HCT116 (cell line): ENCODE results near the gene TBX5. TPM values are rescaled to one million over a fixed set of nuclear protein-coding genes. Genes with fewer than 3 reads are reported as not detected.

Experiments
- ATAC-seq: fragments of 200-7000 bp; cut with Tn5 transposase; 2 replicates; pipeline ENCODE4 v1.9.1; 2020; ENCODE audit warnings: mild to moderate bottlenecking, moderate library complexity
- BruUV-seq: library from RNA; stranded (reverse); fragments of 400-500 nt; replicated peaks from 2 replicates; lab custom pipeline; 2021; lab: Mats Ljungman, UMichigan
- CTCF ChIA-PET: fragments of 300-600 bp; sonication (Branson Sonifier 250); formaldehyde crosslinking; loops from one replicate; lab custom pipeline; 2021; ENCODE audit warnings: antibody characterized with exemption; lab: Charles Lee
- POLR2A ChIA-PET: fragments of 300-600, 350-600 bp; sonication (Branson Sonifier 250); formaldehyde crosslinking; loops from one replicate; lab custom pipeline; 2021; ENCODE audit warnings: antibody characterized with exemption; lab: Charles Lee
- RAD21 ChIA-PET, 2 experiments: fragments of 300-600 bp; sonication (Branson Sonifier 250); formaldehyde crosslinking; loops; one replicate each; lab custom pipeline; 2023; ENCODE audit warnings: low total read pairs in 2 of 2; ENCODE audit not compliant: uncharacterized antibody in 2 of 2, unreplicated experiment in 2 of 2, low non-redundant PET in 1 of 2; lab: Charles Lee
- DNase-seq: peaks from one replicate; pipeline ENCODE4 v3.0.0-alpha.2; 2010; ENCODE audit warnings: low read depth, low spot score
- H2AFZ ChIP-seq: fragments of 200-600 bp; shearing (Covaris generic), sonication (generic); 2 replicates; pipeline ENCODE4 v1.6.1; 2017; ENCODE audit warnings: low read depth, mixed run types, mixed read lengths, antibody characterized with exemption, low read length; ENCODE audit not compliant: poor library complexity, severe bottlenecking
- H3K27ac ChIP-seq: 2 replicates; pipeline ENCODE4 v1.5.1; 2012; ENCODE audit warnings: low read depth, low read length
- H3K27me3 ChIP-seq: fragments of 200-600 bp; sonication (generic); 2 replicates; pipeline ENCODE4 v1.6.1; 2016; ENCODE audit warnings: mixed run types, low read length, mixed read lengths; ENCODE audit not compliant: insufficient read depth
- H3K36me3 ChIP-seq, 2 experiments: fragments of 200-500 bp in 1 of 2; fragments of 200-600 bp in 1 of 2; sonication (Bioruptor generic) in 1 of 2; sonication (generic) in 1 of 2; 2 replicates each; pipeline versions ENCODE4 v1.5.1 to v1.6.1; 2014 to 2016; ENCODE audit warnings: low read length in 2 of 2, inconsistent platforms in 1 of 2, mixed read lengths in 1 of 2, mixed run types in 1 of 2; ENCODE audit not compliant: insufficient read depth in 2 of 2, control insufficient read depth in 1 of 2
- H3K4me1 ChIP-seq, 2 experiments: fragments of 200-600 bp in 1 of 2; sonication (generic) in 1 of 2; 2 replicates each; pipeline versions ENCODE4 v1.5.1 to v1.6.1; 2012 to 2017; ENCODE audit warnings: low read length in 2 of 2, inconsistent platforms in 1 of 2, mild to moderate bottlenecking in 1 of 2, mixed read lengths in 1 of 2, mixed run types in 1 of 2, moderate library complexity in 1 of 2; ENCODE audit not compliant: insufficient read depth in 2 of 2, control insufficient read depth in 1 of 2
- H3K4me2 ChIP-seq: fragments of 200-600 bp; sonication (generic); 2 replicates; pipeline ENCODE4 v1.6.1; 2017; ENCODE audit warnings: mixed run types, low read length, mixed read lengths
- H3K4me3 ChIP-seq, 2 experiments: fragments of 200-600 bp in 1 of 2; sonication (generic) in 1 of 2; replicated peaks in 1 of 2; 2 replicates each; pipeline ENCODE4 v1.5.1; 2011 to 2016; ENCODE audit warnings: low read length in 2 of 2, control low read depth in 1 of 2, low read depth in 1 of 2, mild to moderate bottlenecking in 1 of 2, mixed read lengths in 1 of 2, mixed run types in 1 of 2
- H3K79me2 ChIP-seq: fragments of 200-600 bp; sonication (generic); 2 replicates; pipeline ENCODE4 v1.6.1; 2017; ENCODE audit warnings: mild to moderate bottlenecking, mixed run types, low read length, moderate library complexity, mixed read lengths; ENCODE audit not compliant: insufficient read depth
- H3K9ac ChIP-seq: fragments of 200-600 bp; sonication (generic); 2 replicates; pipeline ENCODE4 v1.6.1; 2016; ENCODE audit warnings: low read length, mixed read lengths
- H3K9me2 ChIP-seq: fragments of 200-600 bp; sonication (generic), shearing (Covaris generic); 2 replicates; pipeline ENCODE4 v1.6.1; 2017; ENCODE audit warnings: mixed run types, mild to moderate bottlenecking, moderate library complexity; ENCODE audit not compliant: insufficient read depth
- H3K9me3 ChIP-seq, 2 experiments: fragments of 200-500 bp in 1 of 2; fragments of 200-600 bp in 1 of 2; sonication (Bioruptor generic) in 1 of 2; sonication (generic) in 1 of 2; 2 replicates each; pipeline ENCODE4 v1.6.1; 2014 to 2017; ENCODE audit warnings: low read length in 2 of 2, mixed read lengths in 2 of 2, inconsistent platforms in 1 of 2, low read depth in 1 of 2, mild to moderate bottlenecking in 1 of 2, mixed run types in 1 of 2, moderate library complexity in 1 of 2; ENCODE audit not compliant: control insufficient read depth in 1 of 2, insufficient read depth in 1 of 2
- H4K20me1 ChIP-seq: fragments of 200-600 bp; sonication (generic), shearing (Covaris generic); 2 replicates; pipeline ENCODE4 v1.6.1; 2017; ENCODE audit warnings: mixed run types, mild to moderate bottlenecking, moderate library complexity; ENCODE audit not compliant: insufficient read depth
- EZH2 ChIP-seq: fragments of 200-600 bp; sonication (generic); IDR thresholded peaks from 2 replicates; pipeline ENCODE4 v1.6.1; 2017; ENCODE audit warnings: antibody characterized with exemption, mixed run types
- EZH2phosphoT487 ChIP-seq: fragments of 200-600 bp; IDR thresholded peaks from 2 replicates; pipeline ENCODE4 v1.6.1; 2018; ENCODE audit warnings: antibody characterized with exemption, borderline replicate concordance
- FOSL1 ChIP-seq: IDR thresholded peaks from 2 replicates; pipeline ENCODE4 v1.6.1; 2012; ENCODE audit warnings: low read depth
- JUND ChIP-seq: IDR thresholded peaks from 2 replicates; pipeline ENCODE4 v1.6.1; 2012
- POLR2AphosphoS5 ChIP-seq: IDR thresholded peaks from 2 replicates; pipeline ENCODE4 v1.6.1; 2011; ENCODE audit warnings: mild to moderate bottlenecking, low read depth, low read length, moderate library complexity
- SIN3A ChIP-seq: IDR thresholded peaks from 2 replicates; pipeline ENCODE4 v1.6.1; 2012; ENCODE audit warnings: low read depth
- SP1 ChIP-seq: IDR thresholded peaks from 2 replicates; pipeline ENCODE4 v1.6.1; 2012; ENCODE audit warnings: low read depth
- SRF ChIP-seq: IDR thresholded peaks from 2 replicates; pipeline ENCODE4 v1.6.1; 2012; ENCODE audit warnings: low read depth
- YY1 ChIP-seq: IDR thresholded peaks from 2 replicates; pipeline ENCODE4 v1.6.1; 2011; ENCODE audit warnings: low read length, low read depth, moderate library complexity, mild to moderate bottlenecking; ENCODE audit not compliant: insufficient replicate concordance; ENCODE audit errors: extremely low read depth
- ZNF274 ChIP-seq: fragments of 200-500 bp; sonication (Bioruptor generic); IDR thresholded peaks from 2 replicates; pipeline ENCODE4 v1.6.1; 2014; ENCODE audit warnings: mild to moderate bottlenecking, low read depth, low read length, inconsistent platforms
- intact Hi-C: fragments of 100-400 bp; cut with micrococcal nuclease; formaldehyde crosslinking; loops from 2 replicates; pipeline ENCODE4 v1.10.0; 2022
- total RNA-seq: library from RNA; stranded (reverse); gene quantifications from one replicate; pipeline ENCODE4 v1.2.1, GENCODE V29; 2021; ENCODE audit not compliant: unreplicated experiment
- TF ChIP-seq, protein P1 (sequence below): IDR thresholded peaks from 2 replicates; pipeline ENCODE4 v1.6.1; 2012
- TF ChIP-seq, protein P2 (sequence below): IDR thresholded peaks from 2 replicates; pipeline ENCODE4 v1.6.1; 2012; ENCODE audit warnings: low read depth
- TF ChIP-seq, protein P3 (sequence below), 3 experiments: fragments of 200-600 bp in 1 of 3; sonication (generic) in 1 of 3; IDR thresholded peaks in 2 of 3; conservative IDR thresholded peaks in 1 of 3; 2 replicates each; pipeline ENCODE4 v1.5.1; 2012 to 2017; ENCODE audit warnings: low read depth in 2 of 3, low read length in 2 of 3, antibody characterized with exemption in 1 of 3, borderline replicate concordance in 1 of 3, control low read depth in 1 of 3, mild to moderate bottlenecking in 1 of 3, mixed read lengths in 1 of 3, mixed run types in 1 of 3, moderate library complexity in 1 of 3; ENCODE audit not compliant: insufficient read depth in 1 of 3

The TBX5 gene
- total RNA-seq, 1 experiment from 2014 or later = 0.10 TPM

DNA sequence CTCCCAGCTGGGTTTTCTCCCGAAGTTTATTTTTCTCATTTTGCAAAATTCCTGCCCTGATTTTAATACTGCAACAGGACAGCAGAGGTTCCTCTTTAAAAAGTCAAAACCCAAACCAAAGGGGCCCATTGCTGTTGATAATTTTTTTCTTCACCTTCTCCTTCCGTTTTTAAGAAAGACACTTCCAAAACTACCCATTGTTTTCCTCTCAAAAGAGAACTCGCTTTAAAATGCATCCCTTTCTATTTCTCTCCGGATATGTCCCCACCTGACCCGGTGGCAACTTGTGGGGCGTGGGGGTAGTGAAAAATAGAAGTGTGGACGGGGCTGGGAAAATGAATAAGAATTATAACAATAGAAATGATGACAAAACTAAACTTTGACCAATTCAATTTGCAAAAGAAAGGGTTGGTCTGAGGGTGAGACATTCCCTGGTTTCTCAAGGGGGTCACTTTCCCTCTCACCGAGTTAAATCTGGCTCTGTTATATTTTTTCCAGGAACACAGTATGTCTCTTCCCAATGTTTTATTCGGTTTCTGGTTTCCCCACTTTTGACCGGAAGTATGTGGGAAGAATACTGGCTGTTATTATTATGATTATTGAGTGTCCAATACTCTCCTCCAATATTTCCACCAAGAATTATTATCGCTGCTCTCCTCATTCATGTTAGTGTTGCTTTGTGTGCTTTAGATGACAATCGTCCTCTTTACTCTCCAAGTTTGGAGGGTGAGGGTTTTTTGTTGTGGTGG lies 4.1 kb upstream of the TBX5 start:
- ChIA-PET CTCF (no interaction called here), POLR2A (no interaction called here), RAD21 (no interaction called here)
- Histone ChIP-seq H3K4me1 (no peaks in the 10 kb centered on the region), H3K9ac (no peak overlapping the region), H2AFZ (no peak overlapping the region), H3K79me2 (no peaks in the 10 kb centered on the region), H3K27me3 (peaks cover 9% of the 10 kb centered on the region; the same call in 1 of the 2 replicates), H3K36me3 (no peaks in the 10 kb centered on the region), H3K4me2 (no peak overlapping the region), H3K27ac (no peak overlapping the region), H3K9me3 (no peaks in the 10 kb centered on the region), H3K9me2 (no peaks in the 10 kb centered on the region), H4K20me1 (no peaks in the 10 kb centered on the region), H3K4me3 (no peak overlapping the region)
- intact Hi-C loops = no loop called here
- TF ChIP-seq, protein P1, sequence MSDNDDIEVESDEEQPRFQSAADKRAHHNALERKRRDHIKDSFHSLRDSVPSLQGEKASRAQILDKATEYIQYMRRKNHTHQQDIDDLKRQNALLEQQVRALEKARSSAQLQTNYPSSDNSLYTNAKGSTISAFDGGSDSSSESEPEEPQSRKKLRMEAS = no peak
- TF ChIP-seq SRF (no peak), FOSL1 (no peak), EZH2 (no peak), YY1 (no peak), POLR2AphosphoS5 (no peak), JUND (no peak), SP1 (no peak), EZH2phosphoT487 (no peak), ZNF274 (no peak), SIN3A (no peak)
- TF ChIP-seq, protein P2, sequence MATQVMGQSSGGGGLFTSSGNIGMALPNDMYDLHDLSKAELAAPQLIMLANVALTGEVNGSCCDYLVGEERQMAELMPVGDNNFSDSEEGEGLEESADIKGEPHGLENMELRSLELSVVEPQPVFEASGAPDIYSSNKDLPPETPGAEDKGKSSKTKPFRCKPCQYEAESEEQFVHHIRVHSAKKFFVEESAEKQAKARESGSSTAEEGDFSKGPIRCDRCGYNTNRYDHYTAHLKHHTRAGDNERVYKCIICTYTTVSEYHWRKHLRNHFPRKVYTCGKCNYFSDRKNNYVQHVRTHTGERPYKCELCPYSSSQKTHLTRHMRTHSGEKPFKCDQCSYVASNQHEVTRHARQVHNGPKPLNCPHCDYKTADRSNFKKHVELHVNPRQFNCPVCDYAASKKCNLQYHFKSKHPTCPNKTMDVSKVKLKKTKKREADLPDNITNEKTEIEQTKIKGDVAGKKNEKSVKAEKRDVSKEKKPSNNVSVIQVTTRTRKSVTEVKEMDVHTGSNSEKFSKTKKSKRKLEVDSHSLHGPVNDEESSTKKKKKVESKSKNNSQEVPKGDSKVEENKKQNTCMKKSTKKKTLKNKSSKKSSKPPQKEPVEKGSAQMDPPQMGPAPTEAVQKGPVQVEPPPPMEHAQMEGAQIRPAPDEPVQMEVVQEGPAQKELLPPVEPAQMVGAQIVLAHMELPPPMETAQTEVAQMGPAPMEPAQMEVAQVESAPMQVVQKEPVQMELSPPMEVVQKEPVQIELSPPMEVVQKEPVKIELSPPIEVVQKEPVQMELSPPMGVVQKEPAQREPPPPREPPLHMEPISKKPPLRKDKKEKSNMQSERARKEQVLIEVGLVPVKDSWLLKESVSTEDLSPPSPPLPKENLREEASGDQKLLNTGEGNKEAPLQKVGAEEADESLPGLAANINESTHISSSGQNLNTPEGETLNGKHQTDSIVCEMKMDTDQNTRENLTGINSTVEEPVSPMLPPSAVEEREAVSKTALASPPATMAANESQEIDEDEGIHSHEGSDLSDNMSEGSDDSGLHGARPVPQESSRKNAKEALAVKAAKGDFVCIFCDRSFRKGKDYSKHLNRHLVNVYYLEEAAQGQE = no peak
- TF ChIP-seq, protein P3, sequence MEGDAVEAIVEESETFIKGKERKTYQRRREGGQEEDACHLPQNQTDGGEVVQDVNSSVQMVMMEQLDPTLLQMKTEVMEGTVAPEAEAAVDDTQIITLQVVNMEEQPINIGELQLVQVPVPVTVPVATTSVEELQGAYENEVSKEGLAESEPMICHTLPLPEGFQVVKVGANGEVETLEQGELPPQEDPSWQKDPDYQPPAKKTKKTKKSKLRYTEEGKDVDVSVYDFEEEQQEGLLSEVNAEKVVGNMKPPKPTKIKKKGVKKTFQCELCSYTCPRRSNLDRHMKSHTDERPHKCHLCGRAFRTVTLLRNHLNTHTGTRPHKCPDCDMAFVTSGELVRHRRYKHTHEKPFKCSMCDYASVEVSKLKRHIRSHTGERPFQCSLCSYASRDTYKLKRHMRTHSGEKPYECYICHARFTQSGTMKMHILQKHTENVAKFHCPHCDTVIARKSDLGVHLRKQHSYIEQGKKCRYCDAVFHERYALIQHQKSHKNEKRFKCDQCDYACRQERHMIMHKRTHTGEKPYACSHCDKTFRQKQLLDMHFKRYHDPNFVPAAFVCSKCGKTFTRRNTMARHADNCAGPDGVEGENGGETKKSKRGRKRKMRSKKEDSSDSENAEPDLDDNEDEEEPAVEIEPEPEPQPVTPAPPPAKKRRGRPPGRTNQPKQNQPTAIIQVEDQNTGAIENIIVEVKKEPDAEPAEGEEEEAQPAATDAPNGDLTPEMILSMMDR (IDR thresholded peaks at IDR 0.05 in 2 of 3, conservative IDR thresholded peaks at IDR 0.05 in 1 of 3; ENCODE audit: borderline replicate concordance in 1 of 3, insufficient read depth in 1 of 3, low read depth in 2 of 3, low read length in 2 of 3) = no peak
- ATAC-seq = no peak
- BruUV-seq = no TSS peak
- DNase-seq = no peak
